ENCODE measurements around the gene OR4M1.
"Not testable (repeated sequence)": the region's sequence is repeated elsewhere in the genome, so short reads cannot be mapped to it uniquely, and the experiment has no call there.

OR4M1 gene

GRCh38 chr14:19773204-19773603 lies at the start of gene OR4M1:
OR4M1 (plus strand) TSS chr14:19773504; CDS start chr14:19780323, 6,819 bp downstream.
- DNase-seq (ENCODE audit: low read depth in 2 of 2): not testable (repeated sequence)

DNA sequence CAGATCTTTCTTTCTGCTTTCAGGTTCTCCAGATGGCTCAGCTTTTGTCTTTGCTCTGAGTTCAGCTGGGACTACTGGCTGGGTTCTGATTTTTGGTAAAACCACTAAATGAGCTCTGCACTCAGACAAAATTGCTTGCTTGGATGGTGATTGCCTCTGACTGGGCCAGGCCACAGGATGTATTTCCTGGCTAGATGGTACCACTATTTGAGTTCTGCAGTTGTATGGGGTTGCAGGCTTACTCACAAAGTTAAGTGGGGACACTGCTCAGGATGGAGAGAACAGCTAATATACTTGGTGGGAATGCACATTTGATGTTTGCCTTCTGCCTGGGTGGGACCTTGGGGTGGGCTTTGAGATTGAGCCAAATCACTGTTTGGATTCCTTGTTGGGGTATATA lies 43.9 kb upstream of the OR4M1 start:
- no peak for DNase-seq (ENCODE audit: low read depth in 2 of 2)

GRCh38 chr14:19729763-19730162 lies 43.5 kb upstream of the OR4M1 start:
- DNase-seq (ENCODE audit: low read depth in 2 of 2): no peak

DNA sequence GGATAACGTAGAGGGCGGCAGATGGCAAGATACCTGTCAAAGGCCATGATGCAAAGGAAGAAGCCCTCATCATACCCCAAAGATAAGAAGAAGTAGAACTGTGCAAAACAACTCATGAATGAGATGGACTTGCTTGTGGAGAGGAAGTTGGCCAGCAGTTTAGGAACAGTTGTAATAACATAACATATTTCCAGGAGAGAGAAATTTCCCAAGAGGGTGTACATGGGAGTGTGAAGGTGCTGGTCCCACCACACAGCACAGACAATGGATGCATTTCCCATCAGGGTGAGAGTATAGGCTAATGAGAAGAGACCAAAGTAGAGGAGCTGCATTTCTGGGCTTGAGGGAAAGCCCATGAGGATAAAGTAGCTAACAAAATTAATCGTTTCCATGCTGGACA lies 39.4 kb upstream of the OR4M1 start:
- DNase-seq (ENCODE audit: low read depth in 2 of 2): not testable (repeated sequence)

GRCh38 chr14:19743256-19743655 lies 30.0 kb upstream of the OR4M1 start, which contains the start of gene OR4Q3:
OR4Q3 (plus strand) TSS chr14:19743571.
- no peak for DNase-seq (ENCODE audit: low read depth in 2 of 2)

DNA sequence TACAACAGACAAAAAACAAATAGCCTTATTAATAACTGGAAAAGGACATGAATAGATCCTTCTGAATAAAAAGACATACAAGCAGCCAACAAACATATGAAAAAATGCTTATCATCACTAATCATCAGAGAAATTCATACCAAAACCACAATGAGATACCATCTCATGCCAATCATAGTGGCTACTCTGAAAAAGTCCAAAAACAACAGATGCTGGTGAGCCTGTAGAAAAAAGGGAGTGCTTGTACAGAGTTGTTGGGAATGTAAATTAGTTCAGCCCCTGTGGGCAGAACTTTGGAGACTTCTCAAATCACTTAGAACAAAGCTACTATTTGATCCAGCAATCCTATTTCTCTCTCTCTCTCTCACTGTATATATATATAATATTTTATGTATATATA lies 21.0 kb upstream of the OR4M1 start:
- DNase-seq (ENCODE audit: low read depth in 2 of 2): not testable (repeated sequence)

- no peak for DNase-seq (ENCODE audit: low read depth in 2 of 2)
Measured at GRCh38 chr14:19754172-19754571, 19.1 kb upstream of the OR4M1 start.

DNA sequence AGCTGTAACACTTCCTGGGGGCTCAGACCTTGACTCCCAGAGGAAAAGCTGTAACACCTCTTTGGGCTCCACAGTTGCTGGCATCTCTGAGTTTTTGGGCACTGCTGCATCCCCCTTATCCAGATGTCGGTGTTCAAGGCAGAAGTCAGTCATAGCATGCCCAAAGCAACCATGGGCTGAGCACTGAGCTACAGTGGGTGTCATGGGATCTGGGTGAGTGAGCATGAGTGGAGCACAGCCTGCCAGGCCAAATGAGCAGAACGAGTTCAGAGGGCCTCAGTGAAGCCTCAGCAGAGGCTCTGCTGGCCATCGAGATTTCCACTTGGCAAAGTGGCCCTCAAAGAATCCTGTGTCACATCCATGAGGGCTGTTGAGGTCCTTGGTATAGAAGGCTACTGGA lies 1.8 kb upstream of the OR4M1 start:
- DNase-seq (ENCODE audit: low read depth in 2 of 2): not testable (repeated sequence)

DNA sequence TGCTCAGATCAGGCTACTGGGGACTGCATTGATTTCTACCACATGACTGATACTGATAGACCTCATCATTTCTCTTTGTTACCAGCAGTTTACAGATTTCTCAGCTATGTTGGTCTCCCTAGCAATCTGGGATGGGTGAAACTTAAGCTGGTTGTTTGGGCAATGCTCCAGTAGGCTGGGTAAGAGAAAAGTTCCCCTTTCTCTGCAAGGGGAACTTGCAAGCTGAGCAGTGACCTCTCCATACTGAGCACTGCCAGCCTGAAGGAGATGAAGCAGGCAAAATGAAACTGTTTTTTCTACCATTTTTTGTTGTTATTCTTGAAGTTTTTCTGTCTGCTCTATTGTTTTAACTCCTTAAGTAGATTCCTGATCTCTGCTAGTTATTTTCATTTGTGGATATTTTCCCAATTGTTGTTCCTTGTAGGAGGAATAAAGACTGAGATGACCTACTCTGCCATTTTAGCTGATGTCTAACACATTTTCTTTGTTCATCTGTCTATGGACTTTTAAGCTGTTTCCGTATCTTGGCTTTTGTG lies 1.3 kb upstream of the OR4M1 start:
- DNase-seq (ENCODE audit: low read depth in 2 of 2): no peak

DNA sequence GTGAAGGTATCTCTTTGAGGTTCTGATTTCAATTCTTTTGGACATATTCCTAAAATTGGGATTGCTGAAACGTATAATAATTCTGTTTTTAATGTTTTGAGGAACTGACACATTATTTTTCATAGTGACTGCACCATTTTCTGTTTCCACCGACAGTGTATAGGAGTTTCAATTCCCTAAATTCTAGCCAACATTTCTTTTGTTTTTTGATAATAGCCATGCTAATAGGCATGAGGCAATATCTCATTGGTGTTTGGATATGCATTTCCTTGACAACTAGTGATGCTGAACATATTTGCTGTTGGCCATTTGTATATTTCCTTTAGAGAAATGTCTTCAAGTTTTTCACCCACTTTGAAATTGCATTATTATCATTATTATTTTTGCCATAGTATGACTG lies 850 bp upstream of the OR4M1 start:
- not testable (repeated sequence) for DNase-seq (ENCODE audit: low read depth in 2 of 2)

DNA sequence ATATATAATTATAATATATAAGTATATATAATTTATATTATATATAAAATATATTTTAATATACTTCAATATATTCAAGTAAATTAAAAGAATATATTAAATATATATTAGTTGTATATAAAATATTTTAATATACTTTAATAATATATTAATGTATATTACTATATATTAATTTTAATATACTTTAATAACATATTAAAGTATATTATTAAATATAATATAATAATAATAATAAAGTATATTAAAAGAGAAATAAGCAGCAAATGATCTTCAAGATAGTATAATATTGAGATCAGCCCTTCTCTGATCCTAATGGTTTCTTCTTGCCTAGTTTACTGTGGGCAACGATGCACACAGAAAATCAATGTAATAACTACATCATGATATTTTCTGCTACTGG lies 2.3 kb downstream of the OR4M1 start:
- no peak for DNase-seq (ENCODE audit: low read depth in 2 of 2)

- not testable (repeated sequence) for DNase-seq (ENCODE audit: low read depth in 2 of 2)
Measured at GRCh38 chr14:19785848-19786247, 12.5 kb downstream of the OR4M1 start.

DNA sequence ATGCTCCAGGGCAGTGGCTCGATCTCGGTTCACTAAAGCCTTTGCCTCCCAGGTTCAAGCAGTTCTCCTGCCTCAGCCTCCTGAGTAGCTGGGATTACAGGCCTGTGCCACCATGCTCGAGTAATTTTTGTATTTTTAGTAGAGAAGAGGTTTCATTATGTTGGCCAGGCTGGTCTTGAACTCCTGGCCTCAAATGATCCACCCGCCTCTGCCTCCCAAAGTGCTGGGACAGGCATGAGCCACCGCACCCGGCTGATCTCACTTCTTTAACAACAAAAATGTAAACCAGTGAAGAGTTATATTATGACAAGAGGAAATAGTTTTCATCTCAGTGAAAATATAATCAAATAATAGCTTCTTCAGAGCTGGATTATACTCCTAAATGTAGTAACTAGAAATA lies 14.0 kb downstream of the OR4M1 start:
- DNase-seq (ENCODE audit: low read depth in 2 of 2): not testable (repeated sequence)

DNA sequence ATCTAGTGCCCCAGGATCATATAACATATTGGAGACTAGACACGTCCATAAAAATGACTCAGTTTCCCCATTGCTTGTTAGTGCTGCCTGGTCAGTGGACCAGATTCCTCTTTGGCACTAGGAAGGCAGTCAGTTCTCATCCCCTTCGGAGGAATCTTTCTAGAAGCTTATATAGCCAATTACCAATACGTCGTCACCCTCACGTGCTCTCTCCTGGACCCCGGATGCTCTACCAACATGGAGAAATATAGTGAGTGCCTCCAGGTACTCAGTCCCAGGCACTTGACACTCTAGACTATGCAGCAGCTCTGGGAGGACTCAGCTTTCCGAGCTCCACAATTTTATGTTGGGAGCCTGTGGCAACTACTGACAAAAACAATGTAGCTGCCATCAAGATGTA lies 14.8 kb downstream of the OR4M1 start:
- DNase-seq (ENCODE audit: low read depth in 2 of 2): not testable (repeated sequence)

- DNase-seq (ENCODE audit: low read depth in 2 of 2): not testable (repeated sequence)
Measured at GRCh38 chr14:19796520-19797108, 23.3 kb downstream of the OR4M1 start.

DNA sequence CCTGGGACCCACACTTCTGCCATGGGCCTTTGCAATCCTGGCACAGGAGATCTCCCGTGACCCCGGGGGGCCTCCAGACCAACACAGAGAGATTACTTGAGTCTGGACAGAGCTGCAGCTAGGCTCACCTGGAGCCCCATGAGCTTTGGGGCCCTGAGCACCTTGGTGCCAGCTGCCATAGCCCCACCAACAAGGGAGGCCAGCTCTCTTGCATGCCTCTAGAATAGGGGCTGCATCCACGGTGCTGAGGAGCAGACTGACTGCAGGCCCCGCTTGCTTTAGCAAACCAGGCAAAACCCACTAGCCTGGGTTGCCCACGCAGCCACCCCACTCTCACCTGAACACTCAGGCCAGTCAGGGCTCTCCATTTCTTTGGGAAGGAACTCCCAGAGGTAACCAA lies 26.6 kb downstream of the OR4M1 start:
- DNase-seq (ENCODE audit: low read depth in 2 of 2): no peak

DNA sequence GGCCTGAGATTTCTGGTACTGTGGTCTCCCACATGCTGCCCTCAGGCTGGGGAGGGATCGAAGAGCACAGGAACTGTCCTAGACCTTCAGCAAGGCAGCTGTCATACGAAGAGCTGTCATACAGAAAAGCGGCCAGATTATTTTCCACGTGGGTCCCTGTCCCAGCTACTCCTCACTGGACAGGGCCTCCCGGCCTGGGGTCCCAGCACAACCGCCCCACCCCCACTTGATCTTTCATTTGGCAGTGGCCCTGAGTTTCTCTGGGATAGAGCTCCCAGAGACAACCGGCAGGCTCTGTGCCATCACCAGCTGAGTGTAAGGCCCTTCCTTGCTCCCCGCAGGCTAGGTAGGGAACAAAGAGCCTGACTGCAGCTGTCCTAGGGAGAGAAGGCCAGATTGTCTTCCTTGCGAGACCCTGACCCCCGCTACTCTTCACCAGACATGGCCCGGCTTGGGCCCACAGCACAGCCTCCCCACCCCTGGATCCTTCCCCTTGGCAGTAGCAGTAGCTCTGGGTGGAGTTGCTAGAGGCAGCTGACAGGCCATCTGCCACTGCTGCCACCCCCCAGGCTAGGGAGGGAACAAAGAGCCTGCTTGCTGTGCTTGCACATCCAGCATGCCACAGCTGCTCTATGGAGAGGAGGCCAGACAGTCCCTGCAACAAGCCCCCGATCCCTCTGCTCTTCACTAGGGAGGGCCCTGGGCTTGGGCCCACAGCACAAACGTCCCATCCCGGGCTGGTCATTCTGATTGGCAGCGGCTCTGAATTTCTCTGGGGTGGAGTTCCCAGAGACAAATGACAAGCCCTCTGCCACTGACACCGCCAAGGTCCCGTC lies 27.2 kb downstream of the OR4M1 start:
- DNase-seq (ENCODE audit: low read depth in 2 of 2): no peak

- no peak for DNase-seq (ENCODE audit: low read depth in 2 of 2)
Measured at GRCh38 chr14:19801118-19801464, 27.8 kb downstream of the OR4M1 start.

DNA sequence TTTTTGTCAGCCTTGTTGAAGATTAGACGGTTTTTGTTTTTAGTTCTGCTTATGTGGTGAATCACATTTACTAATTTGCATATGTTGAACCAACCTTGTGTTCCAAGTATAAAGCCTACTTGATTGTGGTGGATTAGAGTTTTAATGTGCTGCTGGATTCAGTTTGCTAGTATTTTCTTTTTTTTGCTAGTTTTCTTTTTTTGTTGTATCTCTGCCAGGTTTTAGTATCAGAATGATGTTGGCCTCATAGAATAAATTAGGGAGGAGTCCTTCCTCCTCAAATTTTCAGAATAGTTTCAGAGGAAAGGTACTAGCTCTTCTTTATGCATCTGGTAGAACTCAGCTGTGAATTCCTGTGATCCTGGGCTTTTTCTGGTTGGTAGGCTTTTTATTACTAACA lies 30.2 kb downstream of the OR4M1 start, which contains the start of gene OR4N2:
OR4N2 (plus strand) TSS at position 301 of the 400 bp plus-strand sequence. CDS start 23,679 bp downstream, outside the sequence.
- DNase-seq (ENCODE audit: low read depth in 2 of 2): not testable (repeated sequence)

DNA sequence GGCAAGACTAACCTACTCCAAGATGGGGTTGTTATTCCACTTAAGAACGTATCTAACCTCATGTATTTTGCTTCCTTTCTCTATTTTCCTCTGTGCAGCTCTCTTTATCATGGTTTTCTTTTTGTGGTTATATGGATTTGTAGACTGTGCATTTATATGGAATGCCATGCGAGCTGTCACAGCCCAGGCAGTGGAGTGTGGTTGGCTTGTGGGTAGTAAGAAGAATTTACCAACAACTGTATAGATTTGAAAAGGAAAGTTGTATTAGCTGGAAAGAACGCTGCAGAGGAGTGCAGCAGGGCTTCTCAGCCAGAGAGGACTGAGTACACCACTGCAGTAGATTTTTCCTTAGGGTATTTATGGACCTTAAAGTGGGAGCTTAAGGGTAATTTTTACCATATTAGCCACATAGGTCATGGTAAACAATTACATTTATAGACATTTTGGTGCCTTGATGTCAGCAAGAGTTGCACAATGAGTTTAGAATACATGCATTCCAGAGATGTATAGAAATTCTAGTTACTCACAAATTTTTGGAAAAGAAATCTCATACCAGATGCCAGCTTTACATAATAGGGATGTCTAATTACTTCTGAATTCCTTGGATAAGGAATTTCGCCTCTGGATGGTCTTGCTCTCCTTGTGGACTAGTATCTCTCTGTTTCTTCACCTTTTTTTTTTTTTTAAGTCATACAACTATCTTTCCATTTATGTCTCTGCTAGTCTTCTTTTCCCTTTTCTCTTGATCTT lies 40.0 kb downstream of the OR4M1 start:
- not testable (repeated sequence) for DNase-seq (ENCODE audit: low read depth in 2 of 2)

DNA sequence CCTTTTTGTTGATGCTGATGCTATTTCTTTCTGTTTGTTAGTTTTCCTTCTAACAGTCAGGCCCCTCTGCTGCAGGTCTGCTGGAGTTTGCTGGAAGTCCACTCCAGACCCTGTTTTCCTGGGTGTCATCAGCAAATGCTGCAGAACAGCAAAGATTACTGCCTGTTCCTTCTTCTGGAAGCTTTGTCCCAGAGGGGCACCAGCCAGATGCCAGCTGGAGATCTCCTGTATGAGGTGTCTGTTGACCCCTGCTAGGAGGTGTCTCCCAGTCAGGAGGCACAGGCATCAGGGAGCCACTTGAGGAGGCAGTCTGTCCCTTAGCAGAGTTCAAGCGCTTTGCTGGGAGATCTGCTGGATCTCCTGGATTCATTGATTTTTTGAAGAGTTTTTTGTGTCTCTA lies 46.6 kb downstream of the OR4M1 start:
- DNase-seq (ENCODE audit: low read depth in 2 of 2): not testable (repeated sequence)

- DNase-seq (ENCODE audit: low read depth in 2 of 2): not testable (repeated sequence)
Measured at GRCh38 chr14:19821016-19821415, 47.7 kb downstream of the OR4M1 start.
